Measurements from ENCODE around the gene THAP4.
"Not testable (repeated sequence)": the region's sequence is repeated elsewhere in the genome, so short reads cannot be mapped to it uniquely, and the experiment has no call there.

The THAP4 gene

GRCh38 chr2:241577413-241578122 is 59.4 kb downstream of the THAP4 start:
- peak; percentile 91 for FAIRE-seq

- FAIRE-seq, result no peak
These were observed 60.7 kb downstream of the THAP4 start for GRCh38 chr2:241576293-241576654.

GRCh38 chr2:241575624-241576292 is 61.2 kb downstream of the THAP4 start:
- no peak for FAIRE-seq

DNA sequence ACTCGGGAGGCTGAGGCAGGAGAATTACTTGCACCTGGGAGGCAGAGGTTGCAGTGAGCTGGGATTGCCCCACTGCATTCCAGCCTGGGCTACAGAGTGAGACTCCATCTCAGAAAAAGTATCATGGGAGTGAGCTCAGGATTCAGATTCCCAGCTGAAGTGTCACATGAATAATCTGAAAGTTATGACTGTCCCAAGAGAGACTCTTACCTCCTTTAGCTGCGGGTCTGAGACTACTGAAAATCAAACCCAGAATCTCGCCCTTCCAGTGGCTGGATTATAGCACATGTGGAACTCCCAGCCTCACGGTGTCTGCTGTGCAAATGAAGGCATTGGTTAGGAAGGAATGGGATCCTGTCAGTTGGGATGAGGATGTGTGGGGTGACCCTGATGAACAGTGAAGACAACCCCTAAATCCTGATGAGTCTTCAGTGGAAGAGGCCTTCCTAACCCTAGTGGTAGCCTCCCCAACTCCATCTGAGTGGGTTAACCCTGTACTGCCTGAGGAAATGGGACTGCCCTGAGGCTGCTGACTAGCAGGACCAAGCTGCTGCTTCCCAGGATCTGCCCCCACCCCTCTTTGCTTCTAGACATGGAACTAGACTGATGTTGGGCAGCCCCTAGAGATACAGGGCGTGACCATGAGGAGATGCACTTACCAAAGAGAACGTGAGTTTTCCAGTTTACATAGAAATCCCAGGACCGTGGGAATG is 61.9 kb downstream of the THAP4 start:
- FAIRE-seq, result no peak

DNA sequence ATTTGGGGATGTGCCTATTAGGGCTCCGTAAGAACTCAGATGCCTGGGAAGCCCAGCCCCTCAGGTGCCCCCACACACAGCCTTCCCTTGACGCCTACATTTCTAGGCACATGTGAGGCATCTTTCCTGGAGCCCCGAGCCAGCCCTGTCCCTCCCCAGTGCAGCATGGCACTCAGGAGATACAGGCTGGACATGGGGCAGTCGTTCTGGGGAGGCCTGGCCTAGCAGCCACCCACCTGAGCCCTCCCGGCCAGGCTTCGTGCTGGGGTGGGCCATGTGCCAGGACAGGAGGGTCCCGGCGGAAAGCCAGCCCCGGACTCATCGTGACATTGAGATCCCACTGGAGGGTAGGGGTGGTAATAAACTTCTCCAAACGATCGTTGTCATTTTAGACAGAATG is 63.2 kb downstream of the THAP4 start:
- no peak for FAIRE-seq

GRCh38 chr2:241572915-241573651 is 63.9 kb downstream of the THAP4 start:
- not testable (repeated sequence) for FAIRE-seq

GRCh38 chr2:241571821-241572620 is 64.9 kb downstream of the THAP4 start:
- no peak for FAIRE-seq

- no peak for FAIRE-seq
These were observed 65.9 kb downstream of the THAP4 start for GRCh38 chr2:241570961-241571581.

DNA sequence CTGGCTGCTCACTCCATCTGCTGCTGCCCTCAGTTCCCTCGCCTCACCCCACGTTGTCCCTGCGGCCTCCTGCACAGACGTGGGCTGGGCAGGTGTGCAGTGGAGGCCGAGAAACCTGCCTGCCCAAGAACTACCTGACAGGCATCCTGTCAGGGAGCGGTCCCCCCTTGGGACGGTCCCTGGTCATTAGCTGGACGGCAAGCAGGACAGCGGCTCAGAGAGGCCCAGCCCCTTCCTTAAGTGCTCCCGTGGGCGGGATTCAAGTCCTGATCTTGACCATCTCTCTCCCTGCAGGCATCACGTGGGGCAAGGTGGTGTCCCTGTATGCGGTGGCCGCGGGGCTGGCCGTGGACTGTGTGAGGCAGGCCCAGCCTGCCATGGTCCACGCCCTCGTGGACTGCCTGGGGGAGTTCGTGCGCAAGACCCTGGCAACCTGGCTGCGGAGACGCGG is 67.1 kb downstream of the THAP4 start:
- FAIRE-seq, result no peak

DNA sequence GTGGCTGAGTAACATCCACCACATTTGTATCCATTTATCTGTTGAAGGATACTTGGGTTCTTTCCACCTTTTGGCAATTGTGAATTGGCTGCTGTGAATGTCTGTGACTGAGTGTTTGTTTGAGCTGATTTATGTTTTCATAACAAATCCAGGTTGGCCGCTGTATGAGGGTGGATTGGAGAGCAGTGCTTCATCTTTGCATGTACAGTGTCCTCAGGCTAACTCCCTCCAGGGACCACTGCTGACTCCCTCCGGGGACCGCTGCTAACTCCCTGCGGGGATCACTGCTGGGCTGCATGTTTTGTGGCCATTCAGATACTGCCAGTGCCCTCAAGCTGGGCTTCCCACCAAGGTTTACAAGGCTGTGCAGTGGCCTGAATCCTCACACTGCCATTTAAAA is 68.2 kb downstream of the THAP4 start:
- FAIRE-seq, result no peak

DNA sequence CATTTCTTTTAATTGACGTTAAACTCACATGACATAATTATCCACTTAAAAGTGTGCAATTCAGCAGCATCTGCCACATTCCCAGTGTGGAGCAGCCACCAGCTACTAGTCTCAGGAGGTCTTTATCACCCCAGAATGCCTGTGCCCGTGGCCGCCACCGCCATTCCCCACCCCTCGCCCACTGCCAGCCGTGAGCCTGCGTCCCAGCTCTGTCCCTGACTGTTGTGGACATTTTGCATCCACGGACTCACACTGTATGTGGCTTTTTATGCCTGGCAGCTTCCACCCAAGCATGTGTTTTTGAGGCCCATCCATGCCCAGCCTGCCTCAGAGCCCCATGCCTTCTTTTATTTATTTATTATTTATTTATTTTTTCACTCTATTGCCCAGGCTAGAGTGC is 69.2 kb downstream of the THAP4 start:
- FAIRE-seq, result no peak

DNA sequence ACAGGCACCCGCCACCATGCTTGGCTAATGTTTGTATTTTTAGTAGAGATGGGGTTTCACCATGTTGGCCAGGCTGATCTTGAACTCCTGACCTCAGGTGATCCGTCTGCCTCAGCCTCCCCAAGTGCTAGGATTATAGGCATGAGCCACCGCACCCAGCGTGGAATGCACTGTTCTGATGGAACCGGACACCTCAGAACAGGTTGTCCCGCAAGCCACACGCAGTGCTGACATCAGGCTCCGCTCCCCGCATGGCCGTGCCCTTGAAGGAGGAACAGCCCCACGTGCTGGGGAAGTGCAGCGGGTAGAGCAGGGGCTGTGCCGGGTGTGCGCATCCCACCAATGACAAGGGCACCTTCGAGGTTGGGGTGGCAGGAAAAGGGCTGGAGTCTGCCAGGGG is 69.7 kb downstream of the THAP4 start:
- not testable (repeated sequence) for FAIRE-seq

- FAIRE-seq, result no peak
These were observed 70.5 kb downstream of the THAP4 start for GRCh38 chr2:241566468-241566867.

DNA sequence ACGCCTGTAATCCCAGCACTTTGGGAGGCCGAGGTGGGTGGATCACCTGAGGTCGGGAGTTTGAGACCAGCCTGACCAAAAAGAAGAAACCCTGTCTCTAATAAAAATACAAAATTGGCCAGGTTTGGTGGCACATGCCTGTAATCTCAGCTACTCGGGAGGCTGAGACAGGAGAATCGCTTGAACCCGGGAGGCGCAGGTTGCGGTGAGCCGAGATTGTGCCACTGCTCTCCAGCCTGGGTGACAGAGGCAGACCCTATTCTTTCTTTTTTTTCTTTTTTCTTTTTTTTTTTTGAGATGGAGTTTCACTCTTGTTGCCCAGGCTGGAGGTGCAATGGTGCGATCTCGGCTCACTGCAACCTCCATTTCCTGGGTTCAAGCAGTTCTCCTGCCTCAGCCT is 70.9 kb downstream of the THAP4 start:
- not testable (repeated sequence) for FAIRE-seq

GRCh38 chr2:241565411-241565810 is 71.5 kb downstream of the THAP4 start:
- no peak for FAIRE-seq

GRCh38 chr2:241564596-241565410 is 72.2 kb downstream of the THAP4 start:
- FAIRE-seq, result no peak

DNA sequence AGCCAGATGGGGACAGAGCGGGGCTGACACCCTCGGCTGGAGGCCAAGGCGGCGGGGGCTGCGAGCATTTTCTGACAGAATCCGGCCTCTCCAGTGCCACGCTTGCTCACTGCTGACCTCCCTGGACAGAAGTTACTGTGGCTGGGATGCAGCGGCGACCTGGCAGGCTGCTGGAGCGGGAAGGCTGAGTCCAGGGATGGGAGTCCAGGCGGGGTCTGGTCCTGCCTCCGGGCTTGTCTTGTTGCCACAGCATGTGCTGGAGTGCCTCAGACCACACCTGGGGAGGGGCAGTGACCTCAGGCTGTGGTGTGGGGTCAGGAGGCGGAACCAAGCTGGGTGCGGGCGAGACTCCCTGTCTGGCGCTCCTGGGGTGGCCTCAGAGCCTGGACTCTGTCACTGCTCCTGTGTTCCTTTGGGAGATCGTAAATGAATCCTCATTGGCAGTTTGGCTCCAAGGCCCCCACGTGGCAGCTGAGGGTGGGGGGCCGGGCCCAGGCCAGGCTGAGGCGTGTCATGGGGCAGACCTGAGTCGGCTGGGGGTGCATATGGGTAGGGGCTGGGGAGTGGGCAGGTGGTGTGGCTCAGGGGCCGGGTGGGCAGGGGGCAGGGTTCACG is 72.9 kb downstream of the THAP4 start:
- no peak for FAIRE-seq

DNA sequence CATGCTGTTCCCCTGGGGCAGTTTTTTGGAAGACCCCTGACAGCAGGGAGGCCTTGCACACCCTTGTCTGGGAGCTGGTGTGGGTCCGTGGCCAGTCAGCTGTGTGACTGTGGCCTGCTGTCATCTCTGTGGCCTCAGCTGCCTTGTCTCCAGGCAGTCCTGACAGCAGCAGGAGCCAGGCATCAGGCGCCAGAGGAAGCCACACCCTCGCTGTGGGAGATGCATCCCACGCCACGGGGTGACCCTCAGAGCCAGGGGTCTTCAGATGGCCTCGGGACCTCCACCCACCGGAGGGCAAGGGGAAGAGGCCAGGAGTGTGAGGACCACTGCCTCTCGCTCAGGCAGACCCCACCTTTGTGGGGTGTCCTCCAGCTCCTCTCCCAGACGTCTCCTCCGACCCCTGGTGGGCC is 73.4 kb downstream of the THAP4 start:
- no peak for FAIRE-seq

DNA sequence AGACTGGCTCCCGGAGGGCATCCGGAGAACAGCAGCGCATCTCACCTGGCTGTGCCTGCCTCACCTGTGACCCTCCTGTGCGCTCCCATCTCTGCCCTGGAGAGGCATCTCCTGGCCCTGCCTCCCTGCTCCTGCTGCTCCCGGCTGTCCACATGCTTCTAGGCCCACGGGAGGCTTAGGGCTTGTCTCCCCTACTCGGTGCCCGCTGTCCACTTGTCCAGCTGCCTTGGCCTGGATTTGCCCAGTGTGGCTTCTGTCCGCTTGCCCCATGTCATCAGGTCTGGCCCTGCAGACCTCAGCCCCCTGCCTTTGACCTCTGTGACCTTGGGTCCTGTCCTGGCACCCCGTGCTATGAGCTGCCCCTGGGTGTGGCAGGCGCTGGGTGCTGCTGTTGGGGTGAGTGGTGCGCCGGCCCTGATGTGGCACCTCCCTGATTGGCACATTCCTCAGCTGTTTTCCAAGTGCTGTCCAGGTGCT is 73.9 kb downstream of the THAP4 start:
- FAIRE-seq, result no peak

DNA sequence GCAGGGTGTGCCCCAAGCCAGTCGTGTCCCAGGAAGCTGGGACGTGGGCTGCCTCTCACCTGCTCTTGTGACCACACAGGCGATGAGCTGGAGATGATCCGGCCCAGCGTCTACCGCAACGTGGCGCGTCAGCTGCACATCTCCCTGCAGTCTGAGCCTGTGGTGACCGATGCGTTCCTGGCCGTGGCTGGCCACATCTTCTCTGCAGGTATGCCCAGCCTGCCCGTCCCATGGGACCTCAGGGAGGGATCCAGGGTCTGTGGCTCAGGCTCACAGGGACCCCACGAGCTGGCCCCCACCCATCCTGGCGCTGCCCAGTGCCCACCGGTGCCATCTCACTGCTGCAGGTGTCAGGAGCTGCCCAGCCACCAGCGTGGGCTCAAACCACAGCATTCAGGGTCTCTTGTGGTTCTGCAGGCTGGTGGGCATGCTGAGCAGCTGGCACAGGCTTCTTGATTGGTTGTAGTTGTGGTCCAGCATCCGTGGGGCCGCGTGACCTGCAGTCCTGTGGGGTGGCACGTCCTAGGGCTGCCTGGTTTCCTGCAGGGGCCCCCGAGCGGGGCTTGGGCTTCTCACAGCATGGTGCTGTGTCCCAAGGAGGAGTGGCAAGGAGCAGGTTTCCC is 74.6 kb downstream of the THAP4 start:
- no peak for FAIRE-seq
